HL-60 (cell line): Measurements from ENCODE around the gene AMBP.

Source experiments
- DNase-seq, 2 experiments: peaks; one replicate each; pipeline ENCODE4 v3.0.0-alpha.2; 2010 to 2020; ENCODE audit warnings: low read depth in 1 of 2, low spot score in 1 of 2
- H3K27ac ChIP-seq: fragments of 250-450 bp; sonication (Bioruptor Pico); replicated peaks from 2 replicates; pipeline ENCODE4 v1.5.1; 2020; ENCODE audit warnings: mild to moderate bottlenecking, moderate library complexity
- H3K27me3 ChIP-seq: fragments of 250-450 bp; sonication (Bioruptor Pico); 2 replicates; pipeline ENCODE4 v1.5.1; 2021; ENCODE audit warnings: mild to moderate bottlenecking, moderate library complexity; ENCODE audit not compliant: insufficient read depth, poor library complexity, severe bottlenecking
- H3K4me3 ChIP-seq: replicated peaks from 2 replicates; pipeline ENCODE4 v1.5.1; 2011; ENCODE audit warnings: mild to moderate bottlenecking, control low read depth, low read length; ENCODE audit not compliant: insufficient read depth
- GABPA ChIP-seq: IDR thresholded peaks from 2 replicates; pipeline ENCODE4 v1.6.1; 2012; ENCODE audit warnings: low read depth
- POLR2AphosphoS5 ChIP-seq: IDR thresholded peaks from 2 replicates; pipeline ENCODE4 v1.6.1; 2012; ENCODE audit warnings: low read depth
- REST ChIP-seq: IDR thresholded peaks from 2 replicates; pipeline ENCODE4 v1.6.1; 2012; ENCODE audit warnings: low read depth; ENCODE audit not compliant: insufficient replicate concordance
- SPI1 ChIP-seq: IDR thresholded peaks from 2 replicates; pipeline ENCODE4 v1.6.1; 2012; ENCODE audit warnings: low read depth, mild to moderate bottlenecking, borderline replicate concordance
- TF ChIP-seq, protein P1 (sequence below): IDR thresholded peaks from one replicate; pipeline ENCODE4 v1.5.1; 2011; ENCODE audit warnings: low read length, control low read depth, inconsistent platforms; ENCODE audit not compliant: insufficient read depth

AMBP gene

DNA sequence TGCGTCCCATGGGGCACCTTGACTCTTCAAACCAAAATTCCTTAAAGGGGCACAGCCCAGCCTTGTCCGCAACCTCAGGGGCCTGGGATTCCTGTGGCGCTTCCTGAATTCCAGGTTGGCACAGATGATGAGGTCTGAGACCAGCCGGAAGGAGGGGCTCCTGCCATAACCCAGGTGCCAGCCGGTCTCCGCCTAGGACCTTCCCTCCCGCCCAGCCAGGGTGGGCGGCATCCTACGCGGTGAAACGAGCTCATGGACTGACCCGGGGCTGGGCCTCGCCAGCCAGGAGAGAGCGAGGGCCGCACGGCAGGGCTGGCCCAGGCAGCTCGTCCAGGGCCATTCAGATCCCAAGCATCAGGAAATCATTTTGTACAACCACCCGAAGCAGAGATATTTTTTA, 23.0 kb downstream of the AMBP start:
- no peak for TF ChIP-seq POLR2AphosphoS5
- TF ChIP-seq GABPA, result no peak
- TF ChIP-seq, protein P1, sequence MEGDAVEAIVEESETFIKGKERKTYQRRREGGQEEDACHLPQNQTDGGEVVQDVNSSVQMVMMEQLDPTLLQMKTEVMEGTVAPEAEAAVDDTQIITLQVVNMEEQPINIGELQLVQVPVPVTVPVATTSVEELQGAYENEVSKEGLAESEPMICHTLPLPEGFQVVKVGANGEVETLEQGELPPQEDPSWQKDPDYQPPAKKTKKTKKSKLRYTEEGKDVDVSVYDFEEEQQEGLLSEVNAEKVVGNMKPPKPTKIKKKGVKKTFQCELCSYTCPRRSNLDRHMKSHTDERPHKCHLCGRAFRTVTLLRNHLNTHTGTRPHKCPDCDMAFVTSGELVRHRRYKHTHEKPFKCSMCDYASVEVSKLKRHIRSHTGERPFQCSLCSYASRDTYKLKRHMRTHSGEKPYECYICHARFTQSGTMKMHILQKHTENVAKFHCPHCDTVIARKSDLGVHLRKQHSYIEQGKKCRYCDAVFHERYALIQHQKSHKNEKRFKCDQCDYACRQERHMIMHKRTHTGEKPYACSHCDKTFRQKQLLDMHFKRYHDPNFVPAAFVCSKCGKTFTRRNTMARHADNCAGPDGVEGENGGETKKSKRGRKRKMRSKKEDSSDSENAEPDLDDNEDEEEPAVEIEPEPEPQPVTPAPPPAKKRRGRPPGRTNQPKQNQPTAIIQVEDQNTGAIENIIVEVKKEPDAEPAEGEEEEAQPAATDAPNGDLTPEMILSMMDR, result no peak
- TF ChIP-seq REST, result no peak
- TF ChIP-seq SPI1, result no peak
- DNase-seq, result no peak
- no peak overlapping the region for H3K4me3 ChIP-seq
- H3K27me3 ChIP-seq, result no peaks in the 10 kb centered on the region
- no peak overlapping the region for H3K27ac ChIP-seq

GRCh38 chr9:114054191-114054690, 23.9 kb downstream of the AMBP start:
- no peak overlapping the region for H3K4me3 ChIP-seq
- no peaks in the 10 kb centered on the region for H3K27me3 ChIP-seq
- TF ChIP-seq REST, result no peak
- TF ChIP-seq, protein P1, result no peak
- no peak for TF ChIP-seq POLR2AphosphoS5
- TF ChIP-seq GABPA, result no peak
- TF ChIP-seq SPI1, result no peak
- no peak for DNase-seq
- no peak overlapping the region for H3K27ac ChIP-seq

DNA sequence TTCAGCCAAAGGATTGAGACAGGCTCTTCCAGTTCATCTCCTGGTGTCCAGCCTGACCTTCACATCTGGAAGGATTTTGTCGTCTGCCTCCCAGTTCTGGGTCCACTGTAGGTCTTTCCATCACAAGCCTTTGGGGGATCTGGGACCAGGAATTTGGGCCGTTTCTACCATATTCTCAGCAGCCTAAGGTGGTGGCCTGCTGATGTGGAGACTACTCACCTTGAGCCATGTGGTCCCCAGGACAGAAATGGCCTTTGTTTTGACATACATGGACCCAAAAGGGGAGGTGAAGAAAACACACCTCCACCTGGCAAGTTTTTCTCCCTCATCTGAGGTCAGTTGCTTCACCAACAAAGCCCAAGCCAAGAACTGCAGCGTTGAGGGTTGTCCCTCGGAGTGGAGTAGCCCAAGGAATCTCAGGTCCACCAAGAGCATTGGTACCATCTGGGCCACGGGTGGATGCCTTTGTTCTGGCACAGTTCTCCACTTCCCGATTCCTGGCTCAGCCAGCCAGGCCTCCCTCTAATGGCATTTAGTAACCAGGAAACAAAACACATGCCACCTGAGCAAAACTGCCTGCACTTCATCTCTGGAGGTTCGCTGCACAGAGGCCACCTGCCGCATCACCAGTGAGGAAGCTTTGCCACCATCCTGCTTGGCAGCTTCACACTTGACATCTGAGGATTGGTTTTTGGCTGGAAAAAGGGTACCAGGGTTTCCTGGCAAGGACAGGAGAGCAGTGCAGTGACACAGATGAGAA, 24.7 kb downstream of the AMBP start:
- TF ChIP-seq, protein P1, result no peak
- TF ChIP-seq POLR2AphosphoS5 (no peak), REST (no peak), GABPA (no peak), SPI1 (no peak)
- Histone ChIP-seq H3K4me3 (no peak overlapping the region), H3K27me3 (no peaks in the 10 kb centered on the region), H3K27ac (no peak overlapping the region)
- no peak for DNase-seq
